GM12865 (cell line): ENCODE results near the gene SLC12A8.

Experiments used
- DNase-seq: peaks from one replicate; pipeline ENCODE4 v3.0.0; 2010; ENCODE audit warnings: low read depth
- H3K4me3 ChIP-seq: 2 replicates; pipeline ENCODE4 v1.5.1; 2011; ENCODE audit warnings: mild to moderate bottlenecking, low read depth, low read length, control low read depth
- TF ChIP-seq, protein P1 (sequence below): IDR thresholded peaks from 2 replicates; pipeline ENCODE4 v1.5.1; 2011; ENCODE audit warnings: low read length, control low read depth, low read depth, inconsistent platforms; ENCODE audit not compliant: insufficient read depth; ENCODE audit errors: missing control alignments

SLC12A8 gene

GRCh38 chr3:125194061-125194848 is 18.3 kb downstream of the SLC12A8 start:
- no peak for DNase-seq
- TF ChIP-seq, protein P1, sequence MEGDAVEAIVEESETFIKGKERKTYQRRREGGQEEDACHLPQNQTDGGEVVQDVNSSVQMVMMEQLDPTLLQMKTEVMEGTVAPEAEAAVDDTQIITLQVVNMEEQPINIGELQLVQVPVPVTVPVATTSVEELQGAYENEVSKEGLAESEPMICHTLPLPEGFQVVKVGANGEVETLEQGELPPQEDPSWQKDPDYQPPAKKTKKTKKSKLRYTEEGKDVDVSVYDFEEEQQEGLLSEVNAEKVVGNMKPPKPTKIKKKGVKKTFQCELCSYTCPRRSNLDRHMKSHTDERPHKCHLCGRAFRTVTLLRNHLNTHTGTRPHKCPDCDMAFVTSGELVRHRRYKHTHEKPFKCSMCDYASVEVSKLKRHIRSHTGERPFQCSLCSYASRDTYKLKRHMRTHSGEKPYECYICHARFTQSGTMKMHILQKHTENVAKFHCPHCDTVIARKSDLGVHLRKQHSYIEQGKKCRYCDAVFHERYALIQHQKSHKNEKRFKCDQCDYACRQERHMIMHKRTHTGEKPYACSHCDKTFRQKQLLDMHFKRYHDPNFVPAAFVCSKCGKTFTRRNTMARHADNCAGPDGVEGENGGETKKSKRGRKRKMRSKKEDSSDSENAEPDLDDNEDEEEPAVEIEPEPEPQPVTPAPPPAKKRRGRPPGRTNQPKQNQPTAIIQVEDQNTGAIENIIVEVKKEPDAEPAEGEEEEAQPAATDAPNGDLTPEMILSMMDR: no peak
- no peak overlapping the region for H3K4me3 ChIP-seq

DNA sequence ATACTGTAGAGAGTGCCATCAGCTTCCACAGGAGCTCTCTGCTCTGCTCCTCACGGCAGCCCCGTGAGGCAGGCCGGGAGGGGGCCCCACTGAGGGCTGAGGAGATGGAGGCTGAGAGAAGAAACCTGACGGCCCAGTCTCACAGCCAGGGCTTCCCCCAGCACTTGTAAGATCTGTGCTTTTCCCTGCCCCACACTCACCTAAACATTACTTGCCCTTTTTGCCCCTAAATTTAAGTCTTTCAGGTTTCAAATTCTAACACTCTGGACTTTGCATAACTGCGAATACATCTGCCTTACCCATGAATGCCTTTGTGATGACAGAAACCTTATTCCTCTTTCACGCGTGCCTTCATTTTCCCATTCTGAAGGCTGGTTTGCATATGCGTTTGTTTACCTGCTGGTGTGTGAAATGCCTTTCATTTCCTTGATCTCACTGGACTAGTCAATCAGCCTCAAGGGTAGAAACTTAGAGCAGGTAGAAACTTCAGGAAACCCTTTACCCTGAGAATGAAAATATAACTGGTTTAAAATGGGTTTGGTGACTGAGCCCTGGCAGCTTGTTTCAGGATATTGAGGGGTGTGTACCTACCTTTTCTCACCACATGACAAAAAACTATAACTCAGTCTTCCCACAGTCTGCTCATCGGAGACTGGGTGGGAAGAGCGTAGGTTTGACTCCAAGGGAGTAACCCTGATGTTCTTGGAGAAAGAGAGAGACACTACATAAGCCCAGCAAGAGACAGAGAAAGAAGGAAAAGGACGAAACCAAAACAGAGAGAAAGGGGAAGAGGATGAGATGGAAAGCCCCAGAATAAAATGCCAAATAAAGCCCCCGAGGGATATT is 20.1 kb downstream of the SLC12A8 start:
- TF ChIP-seq, protein P1: peak; percentile 57
- peak; percentile 82 for DNase-seq
- H3K4me3 ChIP-seq: peak overlapping the region; percentile 6

- H3K4me3 ChIP-seq: no peak overlapping the region; the same call in 1 of the 2 replicates
- peak; percentile 36 for DNase-seq
- TF ChIP-seq, protein P1: no peak
Observed at GRCh38 chr3:125191730-125192129, 20.8 kb downstream of the SLC12A8 start.

GRCh38 chr3:125191256-125191655 is 21.3 kb downstream of the SLC12A8 start:
- TF ChIP-seq, protein P1: no peak
- no peak for DNase-seq
- H3K4me3 ChIP-seq: no peak overlapping the region

- no peak overlapping the region for H3K4me3 ChIP-seq
- TF ChIP-seq, protein P1: no peak
- DNase-seq: no peak
Observed at GRCh38 chr3:125190786-125191185, 21.8 kb downstream of the SLC12A8 start.

GRCh38 chr3:125189378-125190165 is 23.0 kb downstream of the SLC12A8 start:
- no peak for DNase-seq
- TF ChIP-seq, protein P1: no peak
- H3K4me3 ChIP-seq: no peak overlapping the region
